ENCODE results near the gene VWA1.

Gene VWA1

GRCh38 chr1:1435106-1435903 lies at the start of gene VWA1:
Gene VWA1 (plus strand): TSS chr1:1435690. CDS start chr1:1435749, 59 bp downstream.
- Histone ChIP-seq H3K36me3 (ENCODE audit: control insufficient read depth, insufficient read depth, low read length) (peaks cover under 1% of the 10 kb centered on the region; the same call in 1 of the 2 replicates), H3K27me3 (ENCODE audit: control insufficient read depth, insufficient read depth, low read length) (peaks cover 11% of the 10 kb centered on the region), H3K9ac (ENCODE audit: low read depth, low read length) (peak within 1 kb of the TSS; percentile 54; the same call in 1 of the 2 replicates), H3K4me1 (ENCODE audit: control insufficient read depth, insufficient read depth, low read length) (peaks cover 34% of the 10 kb centered on the region), H3K27ac (ENCODE audit: low read depth, low read length) (peak within 1 kb of the TSS; percentile 94), H3K9me3 (ENCODE audit: control insufficient read depth, insufficient read depth, low read length) (no peaks in the 10 kb centered on the region), H3K4me3 (ENCODE audit: low read depth, low read length) (peak within 1 kb of the TSS; percentile 71)

GRCh38 chr1:1385931-1386330 lies 49.6 kb upstream of the VWA1 start:
- peaks cover 56% of the 10 kb centered on the region for H3K36me3 ChIP-seq (ENCODE audit: control insufficient read depth, insufficient read depth, low read length)
- H3K4me1 ChIP-seq (ENCODE audit: control insufficient read depth, insufficient read depth, low read length): no peaks in the 10 kb centered on the region
- no peak overlapping the region for H3K27ac ChIP-seq (ENCODE audit: low read depth, low read length)

GRCh38 chr1:1387098-1388077 lies 48.1 kb upstream of the VWA1 start:
- Histone ChIP-seq H3K9ac (ENCODE audit: low read depth, low read length) (no peak overlapping the region), H3K9me3 (ENCODE audit: control insufficient read depth, insufficient read depth, low read length) (no peaks in the 10 kb centered on the region), H3K4me1 (ENCODE audit: control insufficient read depth, insufficient read depth, low read length) (no peaks in the 10 kb centered on the region), H3K36me3 (ENCODE audit: control insufficient read depth, insufficient read depth, low read length) (peaks cover 71% of the 10 kb centered on the region), H3K4me3 (ENCODE audit: low read depth, low read length) (no peak overlapping the region), H3K27ac (ENCODE audit: low read depth, low read length) (no peak overlapping the region), H3K27me3 (ENCODE audit: control insufficient read depth, insufficient read depth, low read length) (no peaks in the 10 kb centered on the region)

More at GRCh38 chr1:1385931-1386330, 49.6 kb upstream of the VWA1 start:
- Histone ChIP-seq H3K27me3 (ENCODE audit: control insufficient read depth, insufficient read depth, low read length) (no peaks in the 10 kb centered on the region), H3K4me3 (ENCODE audit: low read depth, low read length) (no peak overlapping the region), H3K9me3 (ENCODE audit: control insufficient read depth, insufficient read depth, low read length) (no peaks in the 10 kb centered on the region), H3K9ac (ENCODE audit: low read depth, low read length) (no peak overlapping the region)

- Histone ChIP-seq H3K4me1 (ENCODE audit: control insufficient read depth, insufficient read depth, low read length) (no peaks in the 10 kb centered on the region), H3K27me3 (ENCODE audit: control insufficient read depth, insufficient read depth, low read length) (no peaks in the 10 kb centered on the region), H3K9me3 (ENCODE audit: control insufficient read depth, insufficient read depth, low read length) (no peaks in the 10 kb centered on the region), H3K27ac (ENCODE audit: low read depth, low read length) (no peak overlapping the region), H3K9ac (ENCODE audit: low read depth, low read length) (no peak overlapping the region), H3K36me3 (ENCODE audit: control insufficient read depth, insufficient read depth, low read length) (peaks cover 77% of the 10 kb centered on the region), H3K4me3 (ENCODE audit: low read depth, low read length) (no peak overlapping the region)
These were observed 47.4 kb upstream of the VWA1 start for GRCh38 chr1:1388078-1388472.

GRCh38 chr1:1390675-1391074 lies 44.8 kb upstream of the VWA1 start:
- no peak overlapping the region for H3K27ac ChIP-seq (ENCODE audit: low read depth, low read length)
- H3K4me1 ChIP-seq (ENCODE audit: control insufficient read depth, insufficient read depth, low read length): no peaks in the 10 kb centered on the region
- no peaks in the 10 kb centered on the region for H3K9me3 ChIP-seq (ENCODE audit: control insufficient read depth, insufficient read depth, low read length)
- no peaks in the 10 kb centered on the region for H3K27me3 ChIP-seq (ENCODE audit: control insufficient read depth, insufficient read depth, low read length)
- H3K9ac ChIP-seq (ENCODE audit: low read depth, low read length): no peak overlapping the region
- H3K4me3 ChIP-seq (ENCODE audit: low read depth, low read length): no peak overlapping the region
- H3K36me3 ChIP-seq (ENCODE audit: control insufficient read depth, insufficient read depth, low read length): peaks cover 96% of the 10 kb centered on the region

- Histone ChIP-seq H3K27ac (ENCODE audit: low read depth, low read length) (no peak overlapping the region), H3K9me3 (ENCODE audit: control insufficient read depth, insufficient read depth, low read length) (no peaks in the 10 kb centered on the region), H3K27me3 (ENCODE audit: control insufficient read depth, insufficient read depth, low read length) (no peaks in the 10 kb centered on the region), H3K4me3 (ENCODE audit: low read depth, low read length) (no peak overlapping the region), H3K9ac (ENCODE audit: low read depth, low read length) (no peak overlapping the region), H3K4me1 (ENCODE audit: control insufficient read depth, insufficient read depth, low read length) (no peaks in the 10 kb centered on the region), H3K36me3 (ENCODE audit: control insufficient read depth, insufficient read depth, low read length) (peaks cover 94% of the 10 kb centered on the region)
These were observed 44.3 kb upstream of the VWA1 start for GRCh38 chr1:1391225-1391624.

GRCh38 chr1:1393014-1393413 lies 42.5 kb upstream of the VWA1 start:
- H3K36me3 ChIP-seq (ENCODE audit: control insufficient read depth, insufficient read depth, low read length): peaks cover 88% of the 10 kb centered on the region
- H3K9ac ChIP-seq (ENCODE audit: low read depth, low read length): no peak overlapping the region
- H3K4me3 ChIP-seq (ENCODE audit: low read depth, low read length): no peak overlapping the region

GRCh38 chr1:1393428-1393827 lies 42.1 kb upstream of the VWA1 start:
- Histone ChIP-seq H3K4me3 (ENCODE audit: low read depth, low read length) (no peak overlapping the region), H3K36me3 (ENCODE audit: control insufficient read depth, insufficient read depth, low read length) (peaks cover 88% of the 10 kb centered on the region), H3K27ac (ENCODE audit: low read depth, low read length) (no peak overlapping the region), H3K9ac (ENCODE audit: low read depth, low read length) (no peak overlapping the region), H3K27me3 (ENCODE audit: control insufficient read depth, insufficient read depth, low read length) (no peaks in the 10 kb centered on the region), H3K9me3 (ENCODE audit: control insufficient read depth, insufficient read depth, low read length) (no peaks in the 10 kb centered on the region), H3K4me1 (ENCODE audit: control insufficient read depth, insufficient read depth, low read length) (peaks cover 7% of the 10 kb centered on the region)

More at GRCh38 chr1:1393014-1393413, 42.5 kb upstream of the VWA1 start:
- Histone ChIP-seq H3K4me1 (ENCODE audit: control insufficient read depth, insufficient read depth, low read length) (peaks cover 3% of the 10 kb centered on the region), H3K9me3 (ENCODE audit: control insufficient read depth, insufficient read depth, low read length) (no peaks in the 10 kb centered on the region), H3K27ac (ENCODE audit: low read depth, low read length) (no peak overlapping the region), H3K27me3 (ENCODE audit: control insufficient read depth, insufficient read depth, low read length) (no peaks in the 10 kb centered on the region)

- Histone ChIP-seq H3K4me1 (ENCODE audit: control insufficient read depth, insufficient read depth, low read length) (peaks cover 7% of the 10 kb centered on the region), H3K27ac (ENCODE audit: low read depth, low read length) (no peak overlapping the region), H3K9ac (ENCODE audit: low read depth, low read length) (no peak overlapping the region), H3K9me3 (ENCODE audit: control insufficient read depth, insufficient read depth, low read length) (no peaks in the 10 kb centered on the region), H3K27me3 (ENCODE audit: control insufficient read depth, insufficient read depth, low read length) (no peaks in the 10 kb centered on the region), H3K36me3 (ENCODE audit: control insufficient read depth, insufficient read depth, low read length) (peaks cover 83% of the 10 kb centered on the region), H3K4me3 (ENCODE audit: low read depth, low read length) (no peak overlapping the region)
These were observed 41.4 kb upstream of the VWA1 start for GRCh38 chr1:1394116-1394515.

GRCh38 chr1:1395166-1395565 lies 40.3 kb upstream of the VWA1 start:
- Histone ChIP-seq H3K36me3 (ENCODE audit: control insufficient read depth, insufficient read depth, low read length) (peaks cover 72% of the 10 kb centered on the region), H3K4me3 (ENCODE audit: low read depth, low read length) (no peak overlapping the region), H3K9me3 (ENCODE audit: control insufficient read depth, insufficient read depth, low read length) (no peaks in the 10 kb centered on the region), H3K4me1 (ENCODE audit: control insufficient read depth, insufficient read depth, low read length) (peaks cover 7% of the 10 kb centered on the region), H3K27me3 (ENCODE audit: control insufficient read depth, insufficient read depth, low read length) (no peaks in the 10 kb centered on the region), H3K27ac (ENCODE audit: low read depth, low read length) (no peak overlapping the region), H3K9ac (ENCODE audit: low read depth, low read length) (no peak overlapping the region)
